ENCODE data around the gene NELL1. TPM values are rescaled to one million over a fixed set of nuclear protein-coding genes. Genes with fewer than 3 reads are reported as not detected.

The NELL1 gene
- total RNA-seq, 1 experiment from 2014 or later, result 0.22 TPM

- H3K4me1 ChIP-seq (ENCODE audit: insufficient read depth, low read length), result no peaks in the 10 kb centered on the region
These were observed 205.0 kb downstream of the NELL1 start for GRCh38 chr11:20874358-20874757.

More at GRCh38 chr11:20874358-20874757, 205.0 kb downstream of the NELL1 start:
- no peak overlapping the region for H3K4me3 Mint-ChIP-seq
- H3K23me2 ChIP-seq (ENCODE audit: insufficient read length, low read depth, low read length, poor library complexity, severe bottlenecking), result no peaks in the 10 kb centered on the region
- no peaks in the 10 kb centered on the region for H3K9me3 ChIP-seq (ENCODE audit: control insufficient read depth, low read depth, low read length)
- no peaks in the 10 kb centered on the region for H3K79me2 ChIP-seq (ENCODE audit: insufficient read depth, low read length)
- H3K18ac ChIP-seq (ENCODE audit: insufficient read length, low read depth, low read length), result no peak overlapping the region
- no peak overlapping the region for H2BK12ac ChIP-seq (ENCODE audit: insufficient read length, low read depth, low read length)
- H3K36me3 Mint-ChIP-seq (ENCODE audit: insufficient read depth in 1 of 3, low read depth in 3 of 3), result peaks cover 0 to 4% (median 0%) of the 10 kb centered on the region in 3 experiments; a peak in 1 of 7 replicates
- no peak overlapping the region for H3K9ac ChIP-seq (ENCODE audit: extremely low read depth, insufficient read length, low read length)
- TF ChIP-seq, protein P1, sequence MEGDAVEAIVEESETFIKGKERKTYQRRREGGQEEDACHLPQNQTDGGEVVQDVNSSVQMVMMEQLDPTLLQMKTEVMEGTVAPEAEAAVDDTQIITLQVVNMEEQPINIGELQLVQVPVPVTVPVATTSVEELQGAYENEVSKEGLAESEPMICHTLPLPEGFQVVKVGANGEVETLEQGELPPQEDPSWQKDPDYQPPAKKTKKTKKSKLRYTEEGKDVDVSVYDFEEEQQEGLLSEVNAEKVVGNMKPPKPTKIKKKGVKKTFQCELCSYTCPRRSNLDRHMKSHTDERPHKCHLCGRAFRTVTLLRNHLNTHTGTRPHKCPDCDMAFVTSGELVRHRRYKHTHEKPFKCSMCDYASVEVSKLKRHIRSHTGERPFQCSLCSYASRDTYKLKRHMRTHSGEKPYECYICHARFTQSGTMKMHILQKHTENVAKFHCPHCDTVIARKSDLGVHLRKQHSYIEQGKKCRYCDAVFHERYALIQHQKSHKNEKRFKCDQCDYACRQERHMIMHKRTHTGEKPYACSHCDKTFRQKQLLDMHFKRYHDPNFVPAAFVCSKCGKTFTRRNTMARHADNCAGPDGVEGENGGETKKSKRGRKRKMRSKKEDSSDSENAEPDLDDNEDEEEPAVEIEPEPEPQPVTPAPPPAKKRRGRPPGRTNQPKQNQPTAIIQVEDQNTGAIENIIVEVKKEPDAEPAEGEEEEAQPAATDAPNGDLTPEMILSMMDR (conservative IDR thresholded peaks at IDR 0.05), result peak; percentile 47; the same call in 2 of the 3 replicates
- no CpG with 5 or more reads among the region's 3 CpGs for WGBS (ENCODE audit: extremely low coverage, insufficient read length, low lambda C conversion rate)
- no peak overlapping the region for H3T11ph ChIP-seq (ENCODE audit: low read length)
- H3K14ac ChIP-seq (ENCODE audit: insufficient read depth, low read length), result no peak overlapping the region
- H2BK15ac ChIP-seq (ENCODE audit: low read depth, low read length), result no peak overlapping the region
- no peak overlapping the region for H4K5ac ChIP-seq (ENCODE audit: insufficient read length, low read depth, low read length)
- H3K27ac ChIP-seq (ENCODE audit: insufficient read length, low read depth, low read length), result no peak overlapping the region
- no peak overlapping the region for H2BK120ac ChIP-seq (ENCODE audit: low read depth, low read length, poor library complexity, severe bottlenecking)
- no peak overlapping the region for H4K8ac ChIP-seq (replicated peaks; ENCODE audit: insufficient read length, low read depth, low read length)
- no peak overlapping the region for H3K56ac ChIP-seq (ENCODE audit: insufficient read length, low read depth, low read length)
- H3K4me2 ChIP-seq (ENCODE audit: insufficient read depth, insufficient read length, low read length), result no peak overlapping the region
- H3K23ac ChIP-seq (ENCODE audit: insufficient read length, low read depth, low read length), result no peak overlapping the region
- no peak overlapping the region for H3K4ac ChIP-seq (ENCODE audit: low read depth, low read length)
- H3K4me1 Mint-ChIP-seq, result peaks cover 15 to 19% of the 10 kb centered on the region in 2 experiments
- H3K9me3 Mint-ChIP-seq, result peaks cover 1 to 2% of the 10 kb centered on the region in 2 experiments; a peak in 1 of 5 replicates
- DNase-seq, result no peak
- H3K79me1 ChIP-seq (ENCODE audit: insufficient read depth, low read depth, low read length, poor library complexity, severe bottlenecking), result no peaks in the 10 kb centered on the region
- H2AK5ac ChIP-seq (ENCODE audit: insufficient read length, low read length), result no peak overlapping the region
- no peak overlapping the region for H2AFZ ChIP-seq (ENCODE audit: low read length)
- H3K27ac Mint-ChIP-seq, result no peak overlapping the region
- H2BK20ac ChIP-seq (ENCODE audit: low read depth, low read length, poor library complexity, severe bottlenecking), result no peak overlapping the region
- H2BK5ac ChIP-seq (ENCODE audit: insufficient read length, low read length), result no peak overlapping the region
- H3K27me3 Mint-ChIP-seq (ENCODE audit: low read depth), result peaks cover 7% of the 10 kb centered on the region
- H4K91ac ChIP-seq (ENCODE audit: insufficient read length, low read depth, low read length), result no peak overlapping the region
- H3K27me3 ChIP-seq (ENCODE audit: insufficient read depth, low read length), result no peaks in the 10 kb centered on the region
- H4K20me1 ChIP-seq (ENCODE audit: control insufficient read depth, insufficient read depth, insufficient read length), result no peaks in the 10 kb centered on the region

Data from H9 (cell line).